ENCODE data around the gene WIPF2.

DNA sequence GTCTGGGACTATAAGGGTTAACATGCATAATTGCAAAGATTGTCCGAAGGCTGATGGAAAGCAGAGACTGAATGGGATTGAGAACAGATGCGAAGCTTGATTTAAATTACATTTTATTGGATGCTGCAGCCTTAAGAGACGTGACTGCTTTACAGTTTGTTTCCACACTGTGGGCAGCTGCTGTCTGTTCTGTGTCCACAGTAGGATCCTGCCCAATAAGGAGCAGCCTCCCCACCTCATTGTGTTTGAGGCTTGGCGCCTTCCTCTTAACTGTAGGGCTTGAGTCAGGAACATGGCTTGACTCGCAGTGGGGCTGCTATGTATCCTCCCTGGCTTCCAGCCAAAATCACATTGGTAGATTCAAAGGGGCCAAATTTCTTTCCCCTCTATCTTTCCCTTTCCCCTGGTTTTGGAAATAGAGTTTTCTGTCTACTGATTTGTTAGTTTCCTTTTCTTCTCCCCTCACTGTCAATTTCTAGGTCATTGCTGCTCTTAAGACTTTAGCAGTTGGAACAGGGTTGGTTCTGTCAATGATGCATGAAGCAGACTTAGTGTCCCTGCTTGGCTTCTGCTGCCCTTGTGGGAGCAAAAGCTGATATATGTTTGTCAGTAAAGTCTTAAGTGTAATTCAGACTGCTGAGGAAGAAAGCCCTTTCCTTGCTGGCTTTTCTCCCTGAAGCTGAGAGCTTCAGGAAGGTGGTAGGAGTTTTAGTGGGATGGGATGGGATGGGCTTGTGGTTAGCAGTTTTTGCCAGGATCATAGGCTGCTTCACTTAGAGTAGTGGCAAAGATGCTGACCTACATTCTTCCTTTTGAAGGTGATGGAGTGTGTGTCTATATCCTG lies 84.8 kb downstream of the WIPF2 start:
- TF ChIP-seq, protein P1, sequence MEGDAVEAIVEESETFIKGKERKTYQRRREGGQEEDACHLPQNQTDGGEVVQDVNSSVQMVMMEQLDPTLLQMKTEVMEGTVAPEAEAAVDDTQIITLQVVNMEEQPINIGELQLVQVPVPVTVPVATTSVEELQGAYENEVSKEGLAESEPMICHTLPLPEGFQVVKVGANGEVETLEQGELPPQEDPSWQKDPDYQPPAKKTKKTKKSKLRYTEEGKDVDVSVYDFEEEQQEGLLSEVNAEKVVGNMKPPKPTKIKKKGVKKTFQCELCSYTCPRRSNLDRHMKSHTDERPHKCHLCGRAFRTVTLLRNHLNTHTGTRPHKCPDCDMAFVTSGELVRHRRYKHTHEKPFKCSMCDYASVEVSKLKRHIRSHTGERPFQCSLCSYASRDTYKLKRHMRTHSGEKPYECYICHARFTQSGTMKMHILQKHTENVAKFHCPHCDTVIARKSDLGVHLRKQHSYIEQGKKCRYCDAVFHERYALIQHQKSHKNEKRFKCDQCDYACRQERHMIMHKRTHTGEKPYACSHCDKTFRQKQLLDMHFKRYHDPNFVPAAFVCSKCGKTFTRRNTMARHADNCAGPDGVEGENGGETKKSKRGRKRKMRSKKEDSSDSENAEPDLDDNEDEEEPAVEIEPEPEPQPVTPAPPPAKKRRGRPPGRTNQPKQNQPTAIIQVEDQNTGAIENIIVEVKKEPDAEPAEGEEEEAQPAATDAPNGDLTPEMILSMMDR (IDR thresholded peaks at IDR 0.05; ENCODE audit: low read depth, low read length): no peak
- TF ChIP-seq EZH2phosphoT487 (IDR thresholded peaks at IDR 0.05; ENCODE audit: low read depth): no peak

Data from OCI-LY3 (cell line).